ENCODE measurements around the gene RNF125.
"Not testable (repeated sequence)": the region's sequence is repeated elsewhere in the genome, so short reads cannot be mapped to it uniquely, and the experiment has no call there.

Gene RNF125

DNA sequence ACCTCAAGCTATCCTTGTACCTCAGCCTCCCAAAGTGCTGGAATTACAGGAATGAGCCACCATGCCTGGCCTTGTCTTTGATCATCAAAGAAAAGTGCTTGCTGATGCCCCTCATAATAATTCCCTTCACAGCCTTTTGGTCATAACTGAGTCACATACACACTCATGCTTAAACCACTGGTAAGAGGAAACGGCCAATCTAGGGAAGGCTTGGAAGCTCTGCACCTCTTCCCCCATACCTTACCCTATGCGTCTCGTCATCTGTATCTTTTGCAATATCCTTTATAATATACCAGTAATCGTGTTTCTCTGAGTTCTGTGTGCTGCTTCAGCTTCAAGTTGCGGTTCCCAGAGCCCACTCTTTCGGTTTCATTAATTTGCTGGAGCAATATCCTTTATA lies 68.3 kb downstream of the RNF125 start:
- in situ Hi-C loops (cut with HindIII; ENCODE audit: low sequenced_read_pairs): no loop called here
- H3K4me3 ChIP-seq (ENCODE audit: low read depth, low read length): no peak overlapping the region
- DNase-seq (ENCODE audit: low read depth, low spot score): peak; percentile 42
- TF ChIP-seq, protein P1, sequence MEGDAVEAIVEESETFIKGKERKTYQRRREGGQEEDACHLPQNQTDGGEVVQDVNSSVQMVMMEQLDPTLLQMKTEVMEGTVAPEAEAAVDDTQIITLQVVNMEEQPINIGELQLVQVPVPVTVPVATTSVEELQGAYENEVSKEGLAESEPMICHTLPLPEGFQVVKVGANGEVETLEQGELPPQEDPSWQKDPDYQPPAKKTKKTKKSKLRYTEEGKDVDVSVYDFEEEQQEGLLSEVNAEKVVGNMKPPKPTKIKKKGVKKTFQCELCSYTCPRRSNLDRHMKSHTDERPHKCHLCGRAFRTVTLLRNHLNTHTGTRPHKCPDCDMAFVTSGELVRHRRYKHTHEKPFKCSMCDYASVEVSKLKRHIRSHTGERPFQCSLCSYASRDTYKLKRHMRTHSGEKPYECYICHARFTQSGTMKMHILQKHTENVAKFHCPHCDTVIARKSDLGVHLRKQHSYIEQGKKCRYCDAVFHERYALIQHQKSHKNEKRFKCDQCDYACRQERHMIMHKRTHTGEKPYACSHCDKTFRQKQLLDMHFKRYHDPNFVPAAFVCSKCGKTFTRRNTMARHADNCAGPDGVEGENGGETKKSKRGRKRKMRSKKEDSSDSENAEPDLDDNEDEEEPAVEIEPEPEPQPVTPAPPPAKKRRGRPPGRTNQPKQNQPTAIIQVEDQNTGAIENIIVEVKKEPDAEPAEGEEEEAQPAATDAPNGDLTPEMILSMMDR (IDR thresholded peaks at IDR 0.05; ENCODE audit: low read depth, low read length): no peak

DNA sequence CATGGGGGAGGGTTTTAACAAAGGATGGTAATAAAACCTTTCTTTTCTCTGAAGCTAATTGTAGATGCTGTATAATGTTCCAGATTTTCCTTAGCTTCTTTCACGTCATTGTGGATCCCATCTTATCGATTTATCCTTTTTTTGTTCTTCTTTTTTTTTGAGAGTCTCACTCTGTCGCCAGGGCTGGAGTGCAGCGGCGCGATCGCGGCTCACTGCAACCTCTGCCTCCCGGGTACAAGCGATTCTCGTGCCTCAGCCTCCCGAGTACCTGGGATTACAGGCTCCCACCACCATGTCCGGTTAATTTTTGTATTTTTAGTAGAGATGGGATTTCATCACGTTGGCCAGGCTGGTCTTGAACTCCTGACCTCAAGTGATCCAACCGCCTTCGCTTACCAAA lies 72.2 kb downstream of the RNF125 start:
- in situ Hi-C loops (cut with HindIII; ENCODE audit: low sequenced_read_pairs); DNase-seq (ENCODE audit: low read depth, low spot score); H3K4me3 ChIP-seq (ENCODE audit: low read depth, low read length): not testable (repeated sequence)

GRCh38 chr18:32091325-32091723 lies 72.7 kb downstream of the RNF125 start:
- no peak for DNase-seq (ENCODE audit: low read depth, low spot score)
- in situ Hi-C loops (cut with HindIII; ENCODE audit: low sequenced_read_pairs): no loop called here
- peak overlapping the region; percentile 60 for H3K4me3 ChIP-seq (ENCODE audit: low read depth, low read length)
- TF ChIP-seq, protein P1 (IDR thresholded peaks at IDR 0.05; ENCODE audit: low read depth, low read length): no peak

- peak; percentile 83 for DNase-seq (ENCODE audit: low read depth, low spot score)
- TF ChIP-seq, protein P1 (IDR thresholded peaks at IDR 0.05; ENCODE audit: low read depth, low read length): no peak
- in situ Hi-C loops (cut with HindIII; ENCODE audit: low sequenced_read_pairs): no loop called here
- peak within 1 kb of the TSS; percentile 89 for H3K4me3 ChIP-seq (ENCODE audit: low read depth, low read length)
Observed at GRCh38 chr18:32091724-32092421, 73.2 kb downstream of the RNF125 start, which contains the start of gene RNF138. Gene RNF138, plus strand, starts transcription at chr18:32091874. Its CDS starts 903 bp downstream, at chr18:32092777.

DNA sequence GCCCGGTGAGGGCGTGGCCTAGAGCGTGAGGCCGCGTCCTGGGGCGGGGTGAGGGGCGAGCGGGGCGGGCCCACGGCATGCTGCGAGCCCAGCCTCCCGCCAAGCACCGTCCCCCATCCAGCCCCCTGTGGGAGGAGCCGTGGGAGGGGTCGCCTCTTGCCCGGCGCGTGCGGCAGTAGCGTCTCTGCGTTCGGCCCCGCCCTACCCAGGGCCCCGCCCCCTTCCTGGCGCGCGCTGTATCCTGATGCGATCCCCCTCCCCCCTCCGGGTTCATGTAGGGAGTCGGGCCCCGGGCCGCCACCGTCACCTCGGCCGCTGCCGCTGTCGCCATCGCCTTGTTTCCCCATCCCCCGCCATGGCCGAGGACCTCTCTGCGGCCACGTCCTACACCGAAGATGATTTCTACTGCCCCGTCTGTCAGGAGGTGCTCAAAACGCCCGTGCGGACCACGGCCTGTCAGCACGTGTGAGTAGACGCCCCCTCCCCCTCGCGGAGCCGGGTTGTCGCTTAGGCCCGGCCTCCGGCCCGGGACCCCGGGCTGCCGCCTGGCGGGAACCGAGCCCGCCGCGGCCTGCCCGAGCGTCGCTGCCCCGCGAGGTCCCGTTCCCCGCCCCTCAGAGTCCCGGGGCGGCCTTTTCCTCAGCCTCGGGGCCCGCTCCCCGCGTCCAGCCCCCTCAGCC lies 73.9 kb downstream of the RNF125 start:
- H3K4me3 ChIP-seq (ENCODE audit: low read depth, low read length): peak overlapping the region; percentile 89
- peak; percentile 98 for DNase-seq (ENCODE audit: low read depth, low spot score)
- in situ Hi-C loops (cut with HindIII; ENCODE audit: low sequenced_read_pairs): no loop called here
- TF ChIP-seq, protein P1 (IDR thresholded peaks at IDR 0.05; ENCODE audit: low read depth, low read length): no peak

- peak overlapping the region; percentile 89 for H3K4me3 ChIP-seq (ENCODE audit: low read depth, low read length)
- in situ Hi-C loops (cut with HindIII; ENCODE audit: low sequenced_read_pairs): no loop called here
- TF ChIP-seq, protein P1 (IDR thresholded peaks at IDR 0.05; ENCODE audit: low read depth, low read length): no peak
- DNase-seq (ENCODE audit: low read depth, low spot score): peak; percentile 67
Observed at GRCh38 chr18:32093102-32093511, 74.5 kb downstream of the RNF125 start.

DNA sequence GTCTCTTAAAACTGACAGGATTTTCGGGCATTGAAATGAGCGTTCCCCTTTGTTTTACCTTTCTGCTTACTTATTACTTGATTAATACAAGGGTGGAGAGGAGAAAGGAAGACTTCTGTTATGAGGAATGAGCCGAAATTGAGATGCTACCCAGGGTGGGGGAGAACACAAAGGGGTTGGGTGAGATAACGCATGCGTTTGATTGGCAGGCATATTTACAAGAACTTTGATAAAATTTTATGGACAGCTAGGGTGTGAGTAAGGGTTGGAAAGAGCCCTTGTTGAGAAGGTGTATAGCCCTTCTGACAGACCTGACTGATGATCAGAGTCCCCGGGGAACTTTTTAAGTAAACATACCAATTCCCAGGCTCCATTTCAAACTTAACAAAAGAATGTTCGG lies 74.9 kb downstream of the RNF125 start:
- DNase-seq (ENCODE audit: low read depth, low spot score): no peak
- peak overlapping the region; percentile 89 for H3K4me3 ChIP-seq (ENCODE audit: low read depth, low read length)
- TF ChIP-seq, protein P1 (IDR thresholded peaks at IDR 0.05; ENCODE audit: low read depth, low read length): no peak
- in situ Hi-C loops (cut with HindIII; ENCODE audit: low sequenced_read_pairs): no loop called here

Data from astrocyte of the spinal cord (primary cell).